ENCODE measurements around the gene SLC10A7.

SLC10A7 gene

DNA sequence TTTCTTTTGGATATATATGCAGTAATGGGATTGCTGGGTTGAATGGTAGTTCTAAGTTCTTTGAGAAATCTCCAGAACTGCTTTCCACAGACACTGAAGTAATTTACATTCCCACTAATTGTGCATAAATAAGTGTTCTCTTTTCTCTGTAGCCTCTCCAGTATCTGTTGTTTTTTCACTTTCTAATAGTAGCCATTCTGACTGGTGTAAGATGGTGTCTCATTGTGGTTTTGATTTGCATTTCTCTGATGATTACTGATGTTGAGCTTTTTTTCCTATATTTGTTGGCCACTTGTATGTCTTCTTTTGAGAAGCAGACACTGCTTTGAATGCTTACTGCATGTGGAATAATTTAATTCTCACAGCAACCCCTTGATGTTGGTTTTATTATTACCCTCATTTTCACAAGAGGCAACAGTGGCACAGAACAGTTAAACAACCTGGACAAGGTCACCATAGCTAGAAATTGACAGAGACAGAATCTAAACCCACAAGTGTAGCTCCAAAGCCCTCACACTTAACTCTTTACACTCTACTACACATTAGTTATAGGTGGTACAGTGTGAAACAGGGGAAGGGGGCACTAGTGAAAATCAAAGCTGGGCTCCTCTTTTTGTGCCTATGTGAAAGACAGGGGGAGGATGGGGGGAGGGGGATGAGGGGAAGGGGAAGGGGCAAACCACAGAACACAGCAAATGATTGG lies 211.3 kb downstream of the SLC10A7 start:
- no peak for DNase-seq (ENCODE audit: low spot score)

DNA sequence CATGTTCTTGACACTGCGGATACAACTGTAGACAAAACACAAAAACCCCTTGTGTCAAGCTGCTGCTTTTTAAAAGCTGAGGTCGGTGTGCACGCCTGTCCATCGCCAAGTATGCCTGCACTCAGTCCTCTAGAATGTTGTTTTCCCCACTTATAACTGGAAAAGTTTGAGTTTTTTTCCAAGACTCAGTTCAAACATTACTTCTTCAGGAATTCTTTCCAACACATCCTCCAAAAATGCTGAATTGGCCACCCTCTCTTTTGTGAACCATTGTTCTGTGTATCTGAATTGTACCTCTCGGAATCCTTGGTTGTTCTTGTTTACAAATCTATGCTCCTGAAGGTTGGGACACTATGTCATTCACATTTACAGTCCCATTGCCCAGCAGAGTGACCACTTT lies 212.8 kb downstream of the SLC10A7 start:
- no peak for DNase-seq (ENCODE audit: low spot score)

DNA sequence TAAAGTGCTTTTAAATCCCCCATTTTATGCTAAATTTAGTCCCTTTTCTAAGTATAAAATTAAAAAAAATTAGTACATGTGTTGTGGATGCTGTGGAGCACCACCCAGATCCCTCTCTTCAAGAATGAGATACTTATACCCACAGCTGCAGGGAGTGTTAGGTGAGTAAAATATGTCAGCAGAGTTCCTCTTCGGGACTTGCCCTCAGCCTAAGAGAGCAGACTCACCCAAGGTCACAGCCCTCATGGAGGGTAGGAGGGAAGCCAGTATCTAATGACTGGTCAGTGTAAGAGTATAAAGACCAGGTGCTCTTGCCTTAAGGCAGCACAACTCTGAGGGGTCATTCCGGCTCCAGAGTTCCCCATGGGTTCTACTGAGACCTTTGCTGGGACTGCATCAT lies 218.9 kb downstream of the SLC10A7 start:
- no peak for DNase-seq (ENCODE audit: low spot score)

DNA sequence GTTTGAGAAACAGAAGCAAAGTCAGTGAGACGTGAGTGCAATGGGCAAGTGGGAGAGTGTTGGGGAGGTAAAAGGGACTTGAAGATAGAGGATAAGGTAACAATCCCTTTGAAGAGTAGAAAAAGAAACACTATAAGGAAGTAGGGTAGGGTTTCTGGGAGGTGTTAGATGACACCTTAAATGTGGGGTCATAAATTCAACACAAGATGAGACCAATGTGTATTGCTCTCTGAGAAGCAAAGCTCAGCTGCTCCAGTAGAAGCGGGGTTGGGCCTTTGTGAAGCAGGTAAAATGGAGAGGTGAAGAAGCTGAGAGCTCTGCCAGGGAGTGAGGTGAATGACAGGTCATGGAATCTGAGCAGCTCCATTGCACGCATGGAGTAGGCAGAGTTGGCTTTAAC lies 222.1 kb downstream of the SLC10A7 start:
- DNase-seq (ENCODE audit: low spot score): no peak

DNA sequence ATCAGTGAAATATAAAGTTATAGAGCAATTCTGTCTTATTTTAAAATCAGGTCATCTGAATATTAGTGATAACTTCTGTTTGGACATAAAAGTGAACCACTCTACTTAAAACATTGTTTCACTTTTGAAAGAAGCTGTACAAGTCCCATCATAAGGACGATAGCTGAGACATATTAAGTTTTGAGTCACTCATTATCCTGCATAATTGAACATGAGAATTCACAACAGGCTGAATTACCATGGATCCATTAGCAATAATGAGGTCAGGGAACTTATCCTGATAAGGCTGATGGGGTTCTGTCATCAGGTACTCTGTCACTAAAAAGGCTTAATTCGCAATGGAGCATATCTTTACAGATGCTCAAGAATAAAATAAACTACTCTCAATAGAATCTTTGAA lies 227.0 kb downstream of the SLC10A7 start:
- DNase-seq (ENCODE audit: low spot score): no peak

DNA sequence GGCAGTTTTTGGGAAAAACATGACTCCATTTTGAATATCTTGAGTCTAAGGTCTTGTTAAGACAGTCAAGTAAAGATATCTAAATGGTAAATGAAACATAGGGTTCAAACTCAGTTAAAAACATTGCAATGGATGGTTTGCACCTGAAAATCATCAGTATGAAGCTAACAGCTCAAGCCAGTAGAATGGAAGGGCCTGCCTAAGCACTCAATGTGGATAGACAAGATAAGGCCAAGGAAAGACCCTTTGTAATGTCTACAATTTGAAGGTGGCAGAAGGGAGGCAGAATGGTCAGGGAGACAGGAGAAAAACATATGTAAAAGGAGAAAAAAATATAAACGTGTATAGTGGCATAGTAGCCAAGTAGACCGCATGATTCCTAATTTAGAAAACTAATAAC lies 229.2 kb downstream of the SLC10A7 start:
- DNase-seq (ENCODE audit: low spot score): no peak

DNA sequence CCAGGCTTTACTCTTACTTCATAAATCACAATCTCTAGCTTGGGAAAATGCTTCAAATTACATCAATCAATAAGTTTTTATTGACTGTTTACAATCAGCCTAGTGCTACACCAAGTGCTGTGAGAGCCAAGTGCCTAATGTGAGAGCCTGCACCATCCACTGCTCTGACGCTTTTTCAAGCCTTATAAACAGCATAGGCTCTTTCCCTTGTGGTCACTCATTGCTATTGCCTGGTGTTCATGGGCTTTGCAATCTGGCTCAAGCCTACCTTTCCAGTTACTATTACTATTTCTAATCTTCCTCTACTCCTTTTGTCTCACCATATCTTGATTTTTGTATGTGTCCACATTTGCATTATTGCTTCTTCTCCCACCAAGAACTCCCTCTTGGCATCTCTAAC lies 230.4 kb downstream of the SLC10A7 start:
- DNase-seq (ENCODE audit: low spot score): no peak

DNA sequence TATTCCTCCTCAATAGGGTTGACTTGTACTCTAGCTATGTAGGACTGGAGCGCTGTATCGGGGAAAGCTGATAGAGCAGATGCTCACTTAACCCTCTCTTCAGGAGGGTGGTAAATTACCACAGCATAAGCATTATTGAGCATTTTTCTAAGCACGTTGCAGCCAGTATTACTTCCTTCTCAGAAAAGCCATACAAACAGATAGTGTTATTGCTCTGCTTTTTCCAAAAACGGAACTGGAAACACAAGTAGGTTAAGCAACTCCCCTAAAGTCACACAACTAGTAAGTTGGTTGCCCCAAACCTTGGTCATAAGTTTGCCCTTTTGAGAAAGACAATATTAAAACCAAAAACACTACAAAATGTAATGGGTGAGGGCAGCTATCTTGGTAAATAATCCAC lies 233.5 kb downstream of the SLC10A7 start:
- DNase-seq (ENCODE audit: low spot score): no peak

DNA sequence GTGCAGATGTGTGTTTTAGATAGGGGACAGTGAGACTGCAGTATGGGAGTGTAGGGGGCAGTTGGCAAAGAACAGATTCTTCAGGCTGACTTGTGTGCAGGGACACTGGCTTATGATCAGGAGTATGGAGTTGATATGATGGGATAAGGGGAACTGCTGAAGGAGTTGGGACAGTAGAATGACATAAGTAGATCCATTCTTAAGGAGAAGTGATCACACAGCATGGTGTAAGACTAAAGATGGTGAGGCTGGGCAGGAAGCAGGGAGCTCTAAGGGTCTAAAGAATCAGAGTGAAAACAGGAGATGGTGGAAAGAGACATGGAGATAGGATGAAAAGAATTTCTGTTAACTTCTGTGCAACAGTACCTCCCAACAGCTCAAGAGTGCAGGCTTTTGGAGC lies 236.7 kb downstream of the SLC10A7 start:
- no peak for DNase-seq (ENCODE audit: low spot score)

DNA sequence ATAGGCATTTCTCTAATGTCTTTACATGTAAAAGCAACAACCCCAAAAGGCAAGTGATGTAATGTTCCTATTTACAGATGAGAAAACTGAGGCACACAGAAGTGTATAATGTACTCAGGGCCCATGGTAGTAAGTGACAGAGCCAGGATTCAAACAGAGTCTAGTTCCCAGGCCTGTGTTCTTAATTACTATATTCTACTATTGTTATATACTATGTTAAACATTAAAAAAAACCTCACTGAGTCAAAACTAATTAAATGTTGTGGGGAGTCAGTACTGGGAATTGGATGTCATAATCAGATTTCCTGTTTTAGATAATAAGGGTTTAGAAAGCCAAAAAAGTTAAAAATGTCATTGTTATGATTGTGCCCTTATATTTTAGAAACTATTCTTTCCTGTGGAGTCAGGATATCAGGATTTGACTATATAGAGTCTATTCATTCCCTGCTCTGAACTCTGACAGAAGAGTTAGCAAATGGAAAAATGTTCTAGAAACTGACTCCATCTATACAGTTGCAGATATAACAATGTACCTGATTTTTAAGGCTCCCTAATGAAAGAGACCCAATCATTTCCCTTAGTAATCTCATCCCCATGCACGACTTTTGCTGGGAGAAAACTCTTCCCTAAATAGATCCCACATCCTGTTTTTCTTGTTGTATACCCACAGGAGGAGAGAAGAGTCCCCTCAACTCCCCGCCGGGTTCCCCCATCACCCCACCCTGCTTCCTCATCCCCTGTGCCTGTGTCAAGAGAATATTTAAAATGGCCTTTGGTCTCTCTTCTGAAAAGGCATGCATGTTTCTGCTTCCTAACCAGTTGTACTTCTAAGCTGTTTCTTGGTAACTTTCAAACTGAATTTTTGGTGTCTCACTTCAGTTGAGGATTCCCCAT lies 237.7 kb downstream of the SLC10A7 start:
- DNase-seq (ENCODE audit: low spot score): no peak

DNA sequence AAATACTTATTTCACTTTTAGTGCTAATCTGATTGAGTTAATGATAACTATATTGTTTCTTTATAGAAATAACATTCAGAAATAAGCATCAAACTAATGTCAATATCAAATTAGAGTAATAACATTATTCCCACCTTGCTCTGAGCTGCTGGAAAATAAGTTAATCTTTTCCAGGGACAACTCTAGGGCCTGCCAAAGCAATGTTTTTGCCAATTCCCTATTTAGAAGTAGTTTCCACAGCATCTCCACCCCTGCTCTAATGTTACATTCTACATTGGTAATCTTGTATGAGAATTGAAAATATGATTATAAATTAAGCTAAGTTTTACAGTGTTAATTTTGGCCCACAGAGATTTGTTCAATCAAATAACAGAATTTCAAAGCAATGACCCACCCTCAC lies 239.1 kb downstream of the SLC10A7 start:
- no peak for DNase-seq (ENCODE audit: low spot score)

DNA sequence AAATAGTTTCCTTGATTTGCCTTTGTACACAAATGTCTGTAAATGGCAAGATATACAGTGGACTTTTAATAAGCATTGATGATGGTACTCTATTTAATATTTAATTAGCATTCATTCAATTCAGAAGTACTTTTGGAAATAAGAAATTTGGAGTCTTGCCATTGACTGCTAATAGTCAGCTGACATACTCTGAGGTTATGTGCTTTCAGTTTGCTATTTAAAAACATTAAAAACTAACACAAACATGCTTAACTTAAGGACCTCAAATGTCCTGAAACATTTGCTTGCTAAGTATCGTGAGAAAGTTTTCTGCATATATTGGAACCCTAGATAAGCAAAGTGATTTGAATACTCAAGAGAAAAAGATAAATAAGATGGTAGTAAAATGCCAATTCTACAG lies 242.8 kb downstream of the SLC10A7 start:
- DNase-seq (ENCODE audit: low spot score): no peak

DNA sequence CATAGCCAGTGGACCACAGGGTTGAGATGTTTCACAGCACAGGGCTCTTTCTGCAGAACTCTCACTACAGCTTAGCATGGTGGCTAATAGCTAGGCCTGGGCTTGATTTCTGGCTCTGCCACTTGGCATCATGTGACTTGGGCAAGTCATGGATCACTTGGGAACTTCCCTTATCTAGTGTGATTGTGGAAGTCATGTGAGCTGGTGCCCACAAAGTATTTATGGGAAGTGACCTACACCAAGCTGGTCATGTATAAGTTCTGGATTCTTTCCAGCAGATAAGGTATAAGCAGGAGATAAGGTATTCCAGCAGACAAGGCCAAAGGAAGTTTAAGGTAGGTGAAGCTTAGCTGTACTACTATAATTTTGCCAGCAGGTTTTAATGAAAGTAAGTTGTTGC lies 246.4 kb downstream of the SLC10A7 start:
- DNase-seq (ENCODE audit: low spot score): no peak

DNA sequence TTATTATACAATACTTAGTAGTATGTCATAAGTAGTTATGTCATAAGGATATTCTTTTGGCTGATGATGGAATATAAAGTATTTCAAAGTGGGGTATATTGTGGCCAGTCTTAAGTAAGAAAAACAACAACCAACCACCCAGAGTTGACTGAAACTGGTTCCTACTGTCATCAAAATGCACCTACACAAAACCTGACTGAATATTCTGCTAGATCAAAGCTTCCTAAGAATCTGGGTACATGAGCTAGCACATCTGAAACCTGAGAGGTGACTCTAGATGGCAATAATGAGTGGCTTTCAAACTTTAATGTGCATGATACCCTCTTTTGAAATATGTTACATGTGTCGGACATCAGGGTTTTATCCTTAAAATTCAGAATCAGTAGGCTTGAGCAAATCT lies 247.0 kb downstream of the SLC10A7 start:
- DNase-seq (ENCODE audit: low spot score): no peak

DNA sequence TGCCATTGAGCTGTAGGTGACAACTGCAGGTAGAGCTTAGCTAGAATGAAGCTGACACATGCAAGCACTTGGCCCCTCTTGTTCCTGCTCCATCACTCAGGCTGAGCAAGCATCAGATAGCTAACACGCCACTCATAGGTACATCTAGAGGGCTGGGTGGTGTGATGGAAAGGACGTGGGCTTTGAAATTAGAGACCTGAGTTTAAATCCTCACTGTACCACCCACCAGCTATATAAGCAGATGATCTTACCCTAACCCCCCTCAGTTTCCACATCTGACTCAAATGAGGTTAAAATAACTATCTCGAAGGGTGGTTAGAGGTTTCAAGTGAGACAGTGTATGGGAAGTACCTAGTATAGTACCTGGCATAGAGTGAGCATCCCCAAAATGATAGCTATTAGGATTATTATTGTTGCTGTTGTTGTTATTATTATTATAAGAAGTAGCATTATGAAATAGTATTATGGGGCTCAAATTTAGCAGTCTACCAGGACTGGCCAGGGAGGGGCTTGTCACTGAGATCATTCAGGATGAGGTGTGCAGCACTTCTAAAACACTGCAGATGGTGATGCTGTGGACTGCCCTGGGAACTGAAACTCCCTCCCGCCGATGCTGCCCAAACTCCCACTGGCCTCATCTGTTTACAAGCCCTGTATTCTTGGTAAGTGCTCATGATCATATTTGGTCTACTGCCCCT lies 248.4 kb downstream of the SLC10A7 start:
- no peak for DNase-seq (ENCODE audit: low spot score)

DNA sequence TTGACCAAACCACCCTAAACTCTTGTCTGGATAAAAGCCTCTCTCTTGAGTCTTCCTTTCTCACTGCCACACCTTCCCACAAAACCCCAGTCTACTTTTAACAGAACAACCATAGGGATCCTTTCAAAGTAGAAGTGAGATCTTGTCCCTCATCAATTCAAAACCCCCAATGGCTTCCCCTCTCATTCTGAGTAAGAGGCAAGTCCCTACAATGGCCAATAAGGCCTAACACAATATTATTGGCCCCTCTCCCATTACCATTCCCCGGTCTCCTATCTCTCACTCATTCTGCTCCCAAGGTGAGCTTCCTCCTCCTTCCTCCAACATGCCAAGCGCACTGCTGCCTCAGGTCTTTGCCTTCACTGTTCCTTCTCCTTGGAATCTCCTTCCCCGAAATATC lies 250.3 kb downstream of the SLC10A7 start:
- no peak for DNase-seq (ENCODE audit: low spot score)

DNA sequence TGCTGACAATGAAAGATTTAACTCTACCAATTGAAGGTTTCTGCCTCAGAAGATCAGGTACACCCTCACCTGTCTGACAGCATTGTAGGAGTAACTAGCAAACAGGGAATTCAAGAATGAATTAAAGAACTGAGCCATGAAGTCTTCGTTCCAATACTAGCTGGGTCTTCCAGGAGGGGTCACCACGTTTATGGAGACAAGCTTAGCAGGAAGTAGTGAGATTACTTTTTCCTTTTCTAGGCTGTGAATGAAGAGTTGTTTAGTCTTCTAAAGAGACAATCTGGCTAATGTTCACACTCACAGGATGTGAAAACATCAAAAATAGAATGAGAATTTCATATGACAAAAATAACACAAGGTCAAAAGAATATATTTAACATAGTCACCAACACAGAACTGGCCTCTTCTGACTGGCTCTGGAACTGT lies 252.5 kb downstream of the SLC10A7 start:
- DNase-seq (ENCODE audit: low spot score): no peak

DNA sequence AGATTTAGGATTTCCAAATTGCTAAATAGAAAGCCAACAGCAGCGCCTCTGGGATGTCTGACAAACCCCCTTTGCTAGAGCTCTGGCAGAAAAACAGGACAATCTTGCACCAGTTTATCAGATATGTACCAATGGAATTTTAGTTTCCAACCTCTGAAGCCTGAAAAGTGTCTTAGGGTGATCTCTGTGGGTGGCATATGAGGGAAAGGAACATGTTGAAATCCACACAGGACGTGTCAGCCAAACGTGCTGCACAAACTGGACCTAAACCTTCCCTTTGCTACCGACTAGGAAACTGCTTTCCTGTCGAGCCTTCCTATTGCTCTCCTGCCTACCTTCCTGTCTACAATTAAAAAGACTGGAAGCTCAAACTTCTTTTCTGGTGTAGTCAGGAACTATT lies 253.9 kb downstream of the SLC10A7 start:
- no peak for DNase-seq (ENCODE audit: low spot score)

DNA sequence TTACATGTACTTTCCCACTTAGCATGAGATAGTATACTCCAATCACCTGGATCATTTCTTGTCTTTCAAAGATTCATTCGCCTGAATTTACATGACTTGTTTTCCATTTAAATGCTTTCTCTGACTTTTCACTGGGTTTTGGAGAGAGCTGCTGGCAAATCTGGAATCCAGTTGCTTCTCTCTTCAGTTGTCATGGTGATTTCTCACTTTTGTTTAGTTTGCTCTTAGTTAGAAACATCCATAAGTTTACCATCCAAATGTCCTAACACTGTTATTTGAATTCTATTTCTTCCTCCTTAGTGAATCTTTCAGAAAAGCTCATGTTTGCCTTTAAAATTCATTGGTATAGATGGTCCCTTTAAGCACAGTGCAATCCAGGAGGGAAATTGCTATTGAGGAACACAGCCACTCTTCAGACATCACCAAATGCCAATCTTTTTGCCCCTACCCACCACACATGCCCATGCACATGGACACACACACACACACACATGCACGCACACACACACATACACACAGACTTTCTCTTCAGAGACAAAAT lies 255.7 kb downstream of the SLC10A7 start:
- DNase-seq (ENCODE audit: low spot score): no peak

DNA sequence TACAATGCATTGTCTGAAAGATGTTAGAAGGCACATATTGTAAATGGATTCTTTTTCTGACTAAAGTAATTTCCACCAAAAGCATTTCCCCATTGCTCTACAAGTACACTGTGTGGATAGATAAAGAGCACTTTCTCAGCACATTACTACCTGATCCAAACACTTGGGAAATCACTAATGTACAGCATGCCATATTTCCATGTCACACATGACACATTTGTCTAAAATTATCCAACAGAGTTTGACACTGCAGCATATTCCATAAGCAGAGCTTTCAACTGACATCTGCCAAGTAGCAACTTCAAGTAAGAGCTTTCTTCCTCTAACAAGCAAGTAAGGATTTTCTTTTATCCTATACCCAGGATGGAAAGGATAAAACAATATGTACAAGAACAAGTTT lies 257.9 kb downstream of the SLC10A7 start:
- no peak for DNase-seq (ENCODE audit: low spot score)

DNA sequence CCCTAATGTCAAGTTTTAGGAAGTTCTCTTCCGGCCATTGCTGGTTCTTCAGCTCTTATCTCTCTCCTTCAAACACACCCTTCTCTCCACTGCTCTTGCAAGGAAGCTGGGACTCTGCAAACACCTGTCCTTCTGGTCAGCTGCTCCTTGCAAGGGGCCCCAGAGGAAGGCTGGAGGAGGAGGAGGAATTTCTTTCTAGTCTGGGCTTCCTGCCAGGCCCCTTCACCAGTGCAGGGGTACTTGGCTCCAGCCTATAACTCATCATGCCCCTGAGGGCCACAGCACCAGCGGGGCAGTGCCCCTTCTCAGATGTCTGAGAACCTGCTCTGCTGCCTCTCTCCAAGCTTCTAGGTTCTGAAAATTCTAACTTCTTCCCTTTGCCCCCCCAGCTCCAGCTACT lies 260.7 kb downstream of the SLC10A7 start:
- DNase-seq (ENCODE audit: low spot score): no peak

DNA sequence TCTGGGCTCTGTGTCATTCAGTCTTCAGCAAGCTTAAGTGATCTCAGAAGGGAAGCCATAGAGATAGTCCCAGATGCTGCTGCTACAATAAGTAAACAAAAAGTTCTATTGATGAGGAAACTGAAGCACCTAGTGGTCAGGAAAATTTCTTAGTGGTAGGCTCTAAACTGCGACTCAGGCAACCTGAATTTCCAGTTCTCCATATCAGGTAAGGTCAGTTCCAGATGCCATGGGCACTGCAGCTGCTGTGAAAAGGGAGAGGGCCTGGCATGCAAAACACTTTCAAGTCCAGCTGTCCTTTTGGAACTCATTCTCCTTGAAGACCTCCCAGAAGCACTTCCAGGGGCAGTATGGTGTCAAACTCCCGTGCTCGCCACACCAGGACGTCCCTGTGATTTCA lies 261.2 kb downstream of the SLC10A7 start:
- DNase-seq (ENCODE audit: low spot score): no peak

DNA sequence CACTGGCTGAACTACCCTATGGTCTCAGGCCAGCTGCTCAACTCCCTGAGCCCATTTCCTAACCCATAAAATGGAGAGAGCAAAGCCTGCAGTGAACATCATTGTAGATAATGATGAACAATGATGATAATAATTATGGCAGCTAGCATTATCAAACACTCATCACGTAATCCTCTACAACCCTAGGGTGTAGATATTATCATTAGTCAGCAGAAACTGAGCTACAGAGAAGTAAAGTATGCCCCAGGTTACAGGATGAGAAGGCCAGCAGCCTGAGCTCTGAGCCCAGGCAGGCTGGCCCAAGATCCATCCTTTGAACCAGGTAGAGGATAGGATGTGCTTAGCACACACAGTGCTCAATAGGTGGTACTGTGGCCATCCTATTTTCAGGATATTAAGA lies 264.2 kb downstream of the SLC10A7 start:
- DNase-seq (ENCODE audit: low spot score): no peak

Data from LoVo (cell line).